ENCODE measurements around the gene CST6. TPM values are rescaled to one million over a fixed set of nuclear protein-coding genes. Genes with fewer than 3 reads are reported as not detected.

Gene CST6
- total RNA-seq, 1 donor from 2014 or later: not detected

- H3K4me3 Mint-ChIP-seq (ENCODE audit: unreplicated experiment): no peak overlapping the region
- H3K36me3 Mint-ChIP-seq (ENCODE audit: low read depth): no peaks in the 10 kb centered on the region
- peak overlapping the region; percentile 85 for H3K27ac Mint-ChIP-seq (ENCODE audit: unreplicated experiment)
Observed at GRCh38 chr11:65988791-65989592, 22.8 kb upstream of the CST6 start.

GRCh38 chr11:65992056-65992455, 19.8 kb upstream of the CST6 start:
- Mint-ChIP-seq H3K27ac (ENCODE audit: unreplicated experiment) (no peak overlapping the region), H3K4me3 (ENCODE audit: unreplicated experiment) (no peak overlapping the region), H3K27me3 (ENCODE audit: low read depth) (no peaks in the 10 kb centered on the region), H3K4me1 (ENCODE audit: low read depth) (peaks cover 6% of the 10 kb centered on the region), H3K36me3 (ENCODE audit: low read depth) (peaks cover 2% of the 10 kb centered on the region), H3K9me3 (ENCODE audit: low read depth) (no peaks in the 10 kb centered on the region)
- TF ChIP-seq CTCF (IDR thresholded peaks at IDR 0.05): no peak
- no peak for DNase-seq (ENCODE audit: low spot score)

More at GRCh38 chr11:65988791-65989592, 22.8 kb upstream of the CST6 start:
- DNase-seq (ENCODE audit: low spot score): no peak
- Mint-ChIP-seq H3K9me3 (ENCODE audit: low read depth) (no peaks in the 10 kb centered on the region), H3K4me1 (ENCODE audit: low read depth) (peaks cover 14% of the 10 kb centered on the region), H3K27me3 (ENCODE audit: low read depth) (no peaks in the 10 kb centered on the region)
- peak; percentile 99 for TF ChIP-seq CTCF (IDR thresholded peaks at IDR 0.05)

GRCh38 chr11:65997286-65997685, 14.5 kb upstream of the CST6 start:
- H3K4me1 Mint-ChIP-seq (ENCODE audit: low read depth): peaks cover 16% of the 10 kb centered on the region
- no peak overlapping the region for H3K27ac Mint-ChIP-seq (ENCODE audit: unreplicated experiment)
- TF ChIP-seq CTCF (IDR thresholded peaks at IDR 0.05): no peak
- H3K9me3 Mint-ChIP-seq (ENCODE audit: low read depth): no peaks in the 10 kb centered on the region
- H3K27me3 Mint-ChIP-seq (ENCODE audit: low read depth): no peaks in the 10 kb centered on the region
- H3K36me3 Mint-ChIP-seq (ENCODE audit: low read depth): peaks cover 25% of the 10 kb centered on the region
- DNase-seq (ENCODE audit: low spot score): no peak
- H3K4me3 Mint-ChIP-seq (ENCODE audit: unreplicated experiment): no peak overlapping the region

- H3K4me3 Mint-ChIP-seq (ENCODE audit: unreplicated experiment): peak within 1 kb of the TSS; percentile 99
- H3K4me1 Mint-ChIP-seq (ENCODE audit: low read depth): peaks cover 26% of the 10 kb centered on the region
- peak within 1 kb of the TSS; percentile 99 for H3K27ac Mint-ChIP-seq (ENCODE audit: unreplicated experiment)
- no peaks in the 10 kb centered on the region for H3K9me3 Mint-ChIP-seq (ENCODE audit: low read depth)
- DNase-seq (ENCODE audit: low spot score): peak; percentile 96
- TF ChIP-seq CTCF (IDR thresholded peaks at IDR 0.05): no peak
- H3K27me3 Mint-ChIP-seq (ENCODE audit: low read depth): no peaks in the 10 kb centered on the region
- H3K36me3 Mint-ChIP-seq (ENCODE audit: low read depth): peaks cover 26% of the 10 kb centered on the region
Observed at GRCh38 chr11:66001942-66002647, 9.7 kb upstream of the CST6 start, which contains the start of the genes BANF1 and EIF1AD. BANF1 (plus strand) TSS chr11:66002503; CDS start chr11:66003251, 748 bp downstream. EIF1AD (minus strand) TSS chr11:66002157; CDS start chr11:66000389, 1,768 bp downstream.

- H3K36me3 Mint-ChIP-seq (ENCODE audit: low read depth): peaks cover 20% of the 10 kb centered on the region
- no peaks in the 10 kb centered on the region for H3K9me3 Mint-ChIP-seq (ENCODE audit: low read depth)
- peak overlapping the region; percentile 99 for H3K4me3 Mint-ChIP-seq (ENCODE audit: unreplicated experiment)
- H3K27ac Mint-ChIP-seq (ENCODE audit: unreplicated experiment): peak overlapping the region; percentile 99
- no peaks in the 10 kb centered on the region for H3K27me3 Mint-ChIP-seq (ENCODE audit: low read depth)
- TF ChIP-seq CTCF (IDR thresholded peaks at IDR 0.05): peak; percentile 30
- DNase-seq (ENCODE audit: low spot score): no peak
- H3K4me1 Mint-ChIP-seq (ENCODE audit: low read depth): peaks cover 26% of the 10 kb centered on the region
Observed at GRCh38 chr11:66002648-66003225, 9.1 kb upstream of the CST6 start.
